H1 (cell line): ENCODE measurements around the gene PBXIP1. TPM values are rescaled to one million over a fixed set of nuclear protein-coding genes. Genes with fewer than 3 reads are reported as not detected.

ENCODE experiments used
- ATF3 ChIP-seq: IDR thresholded peaks from 2 replicates; pipeline ENCODE4 v1.6.1; 2011; ENCODE audit warnings: low read depth, mild to moderate bottlenecking, low read length; ENCODE audit not compliant: insufficient read depth
- NRF1 ChIP-seq: IDR thresholded peaks from 2 replicates; pipeline ENCODE4 v1.6.1; 2011; ENCODE audit warnings: mild to moderate bottlenecking, low read depth, low read length, improper control_type of control experiment
- SIRT6 ChIP-seq: IDR thresholded peaks from one replicate; pipeline ENCODE4 v1.7.1; 2012; ENCODE audit warnings: low read length, inconsistent platforms
- SIX5 ChIP-seq: IDR thresholded peaks from 2 replicates; pipeline ENCODE4 v1.6.1; 2011; ENCODE audit warnings: mild to moderate bottlenecking, low read depth, low read length
- polyA plus RNA-seq, 7 experiments: library from polyadenylated mRNA; depleted of rRNA in 3 of 7; stranded (reverse) in 5 of 7; unstranded in 2 of 7; fragments of >200 nt in 5 of 7; fragments of 200-250 nt in 2 of 7; gene quantifications; 1 replicate in 5 of 7; 2 replicates in 1 of 7; 4 replicates in 1 of 7; pipeline versions ENCODE4 v1.2.1 to v1.2.3, GENCODE V29; 2011 to 2013; ENCODE audit warnings: missing spikeins in 2 of 7, mixed read lengths in 2 of 7
- total RNA-seq: library from RNA; stranded (reverse); fragmentation: NEBNext Ultra II Directional; extraction: Animal tissue kit (Norgen Biotek cat#: 25700); gene quantifications from 2 replicates; pipeline ENCODE4 v1.2.1, GENCODE V29; 2021
- TF ChIP-seq, protein P1 (sequence below), 3 experiments: IDR thresholded peaks; 1 replicate in 2 of 3; 2 replicates in 1 of 3; pipeline versions ENCODE4 v1.5.1 to v1.6.1; 2011; ENCODE audit warnings: low read length in 3 of 3, mild to moderate bottlenecking in 3 of 3, inconsistent platforms in 2 of 3, low read depth in 1 of 3, moderate library complexity in 1 of 3; ENCODE audit not compliant: insufficient read depth in 1 of 3; ENCODE audit errors: control extremely low read depth in 1 of 3
- TF ChIP-seq, protein P2 (sequence below): fragments of 300-600 bp; sonication (generic); IDR thresholded peaks from 2 replicates; pipeline ENCODE4 v1.7.1; 2012; ENCODE audit warnings: low read length, moderate library complexity, mild to moderate bottlenecking, inconsistent platforms; ENCODE audit not compliant: insufficient replicate concordance

Gene PBXIP1
- total and polyA plus RNA-seq, 2 of the 8 experiments (the other 6 are each of a cell fraction or from before 2014, with no cell fraction given), result 12.0 to 19.8 TPM

- TF ChIP-seq ATF3 (no peak), NRF1 (no peak), SIX5 (no peak; the same call in 1 of the 2 replicates), SIRT6 (no peak)
- TF ChIP-seq, protein P1, sequence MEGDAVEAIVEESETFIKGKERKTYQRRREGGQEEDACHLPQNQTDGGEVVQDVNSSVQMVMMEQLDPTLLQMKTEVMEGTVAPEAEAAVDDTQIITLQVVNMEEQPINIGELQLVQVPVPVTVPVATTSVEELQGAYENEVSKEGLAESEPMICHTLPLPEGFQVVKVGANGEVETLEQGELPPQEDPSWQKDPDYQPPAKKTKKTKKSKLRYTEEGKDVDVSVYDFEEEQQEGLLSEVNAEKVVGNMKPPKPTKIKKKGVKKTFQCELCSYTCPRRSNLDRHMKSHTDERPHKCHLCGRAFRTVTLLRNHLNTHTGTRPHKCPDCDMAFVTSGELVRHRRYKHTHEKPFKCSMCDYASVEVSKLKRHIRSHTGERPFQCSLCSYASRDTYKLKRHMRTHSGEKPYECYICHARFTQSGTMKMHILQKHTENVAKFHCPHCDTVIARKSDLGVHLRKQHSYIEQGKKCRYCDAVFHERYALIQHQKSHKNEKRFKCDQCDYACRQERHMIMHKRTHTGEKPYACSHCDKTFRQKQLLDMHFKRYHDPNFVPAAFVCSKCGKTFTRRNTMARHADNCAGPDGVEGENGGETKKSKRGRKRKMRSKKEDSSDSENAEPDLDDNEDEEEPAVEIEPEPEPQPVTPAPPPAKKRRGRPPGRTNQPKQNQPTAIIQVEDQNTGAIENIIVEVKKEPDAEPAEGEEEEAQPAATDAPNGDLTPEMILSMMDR (IDR thresholded peaks at IDR 0.05; ENCODE audit: control extremely low read depth in 1 of 3, insufficient read depth in 1 of 3, low read depth in 1 of 3, low read length in 3 of 3), result no peak
- TF ChIP-seq, protein P2, sequence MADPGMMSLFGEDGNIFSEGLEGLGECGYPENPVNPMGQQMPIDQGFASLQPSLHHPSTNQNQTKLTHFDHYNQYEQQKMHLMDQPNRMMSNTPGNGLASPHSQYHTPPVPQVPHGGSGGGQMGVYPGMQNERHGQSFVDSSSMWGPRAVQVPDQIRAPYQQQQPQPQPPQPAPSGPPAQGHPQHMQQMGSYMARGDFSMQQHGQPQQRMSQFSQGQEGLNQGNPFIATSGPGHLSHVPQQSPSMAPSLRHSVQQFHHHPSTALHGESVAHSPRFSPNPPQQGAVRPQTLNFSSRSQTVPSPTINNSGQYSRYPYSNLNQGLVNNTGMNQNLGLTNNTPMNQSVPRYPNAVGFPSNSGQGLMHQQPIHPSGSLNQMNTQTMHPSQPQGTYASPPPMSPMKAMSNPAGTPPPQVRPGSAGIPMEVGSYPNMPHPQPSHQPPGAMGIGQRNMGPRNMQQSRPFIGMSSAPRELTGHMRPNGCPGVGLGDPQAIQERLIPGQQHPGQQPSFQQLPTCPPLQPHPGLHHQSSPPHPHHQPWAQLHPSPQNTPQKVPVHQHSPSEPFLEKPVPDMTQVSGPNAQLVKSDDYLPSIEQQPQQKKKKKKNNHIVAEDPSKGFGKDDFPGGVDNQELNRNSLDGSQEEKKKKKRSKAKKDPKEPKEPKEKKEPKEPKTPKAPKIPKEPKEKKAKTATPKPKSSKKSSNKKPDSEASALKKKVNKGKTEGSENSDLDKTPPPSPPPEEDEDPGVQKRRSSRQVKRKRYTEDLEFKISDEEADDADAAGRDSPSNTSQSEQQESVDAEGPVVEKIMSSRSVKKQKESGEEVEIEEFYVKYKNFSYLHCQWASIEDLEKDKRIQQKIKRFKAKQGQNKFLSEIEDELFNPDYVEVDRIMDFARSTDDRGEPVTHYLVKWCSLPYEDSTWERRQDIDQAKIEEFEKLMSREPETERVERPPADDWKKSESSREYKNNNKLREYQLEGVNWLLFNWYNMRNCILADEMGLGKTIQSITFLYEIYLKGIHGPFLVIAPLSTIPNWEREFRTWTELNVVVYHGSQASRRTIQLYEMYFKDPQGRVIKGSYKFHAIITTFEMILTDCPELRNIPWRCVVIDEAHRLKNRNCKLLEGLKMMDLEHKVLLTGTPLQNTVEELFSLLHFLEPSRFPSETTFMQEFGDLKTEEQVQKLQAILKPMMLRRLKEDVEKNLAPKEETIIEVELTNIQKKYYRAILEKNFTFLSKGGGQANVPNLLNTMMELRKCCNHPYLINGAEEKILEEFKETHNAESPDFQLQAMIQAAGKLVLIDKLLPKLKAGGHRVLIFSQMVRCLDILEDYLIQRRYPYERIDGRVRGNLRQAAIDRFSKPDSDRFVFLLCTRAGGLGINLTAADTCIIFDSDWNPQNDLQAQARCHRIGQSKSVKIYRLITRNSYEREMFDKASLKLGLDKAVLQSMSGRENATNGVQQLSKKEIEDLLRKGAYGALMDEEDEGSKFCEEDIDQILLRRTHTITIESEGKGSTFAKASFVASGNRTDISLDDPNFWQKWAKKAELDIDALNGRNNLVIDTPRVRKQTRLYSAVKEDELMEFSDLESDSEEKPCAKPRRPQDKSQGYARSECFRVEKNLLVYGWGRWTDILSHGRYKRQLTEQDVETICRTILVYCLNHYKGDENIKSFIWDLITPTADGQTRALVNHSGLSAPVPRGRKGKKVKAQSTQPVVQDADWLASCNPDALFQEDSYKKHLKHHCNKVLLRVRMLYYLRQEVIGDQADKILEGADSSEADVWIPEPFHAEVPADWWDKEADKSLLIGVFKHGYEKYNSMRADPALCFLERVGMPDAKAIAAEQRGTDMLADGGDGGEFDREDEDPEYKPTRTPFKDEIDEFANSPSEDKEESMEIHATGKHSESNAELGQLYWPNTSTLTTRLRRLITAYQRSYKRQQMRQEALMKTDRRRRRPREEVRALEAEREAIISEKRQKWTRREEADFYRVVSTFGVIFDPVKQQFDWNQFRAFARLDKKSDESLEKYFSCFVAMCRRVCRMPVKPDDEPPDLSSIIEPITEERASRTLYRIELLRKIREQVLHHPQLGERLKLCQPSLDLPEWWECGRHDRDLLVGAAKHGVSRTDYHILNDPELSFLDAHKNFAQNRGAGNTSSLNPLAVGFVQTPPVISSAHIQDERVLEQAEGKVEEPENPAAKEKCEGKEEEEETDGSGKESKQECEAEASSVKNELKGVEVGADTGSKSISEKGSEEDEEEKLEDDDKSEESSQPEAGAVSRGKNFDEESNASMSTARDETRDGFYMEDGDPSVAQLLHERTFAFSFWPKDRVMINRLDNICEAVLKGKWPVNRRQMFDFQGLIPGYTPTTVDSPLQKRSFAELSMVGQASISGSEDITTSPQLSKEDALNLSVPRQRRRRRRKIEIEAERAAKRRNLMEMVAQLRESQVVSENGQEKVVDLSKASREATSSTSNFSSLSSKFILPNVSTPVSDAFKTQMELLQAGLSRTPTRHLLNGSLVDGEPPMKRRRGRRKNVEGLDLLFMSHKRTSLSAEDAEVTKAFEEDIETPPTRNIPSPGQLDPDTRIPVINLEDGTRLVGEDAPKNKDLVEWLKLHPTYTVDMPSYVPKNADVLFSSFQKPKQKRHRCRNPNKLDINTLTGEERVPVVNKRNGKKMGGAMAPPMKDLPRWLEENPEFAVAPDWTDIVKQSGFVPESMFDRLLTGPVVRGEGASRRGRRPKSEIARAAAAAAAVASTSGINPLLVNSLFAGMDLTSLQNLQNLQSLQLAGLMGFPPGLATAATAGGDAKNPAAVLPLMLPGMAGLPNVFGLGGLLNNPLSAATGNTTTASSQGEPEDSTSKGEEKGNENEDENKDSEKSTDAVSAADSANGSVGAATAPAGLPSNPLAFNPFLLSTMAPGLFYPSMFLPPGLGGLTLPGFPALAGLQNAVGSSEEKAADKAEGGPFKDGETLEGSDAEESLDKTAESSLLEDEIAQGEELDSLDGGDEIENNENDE, result no peak
Measured at GRCh38 chr1:154937085-154937987, 18.6 kb downstream of the PBXIP1 start (continued).
